Measurements from ENCODE around the gene MXRA8.

MXRA8 gene

GRCh38 chr1:1306070-1306660 is 52.2 kb downstream of the MXRA8 start:
- DNase-seq, result no peak

GRCh38 chr1:1305300-1306069 is 52.9 kb downstream of the MXRA8 start:
- no peak for DNase-seq

- no peak for DNase-seq
Measured at GRCh38 chr1:1304331-1305299, 53.7 kb downstream of the MXRA8 start.

- no peak for DNase-seq
Measured at GRCh38 chr1:1303736-1304135, 54.6 kb downstream of the MXRA8 start.

GRCh38 chr1:1302951-1303509 is 55.3 kb downstream of the MXRA8 start:
- no peak for DNase-seq

Data from NCI-H1092 (cell line).